Posterior vena cava (tissue), 2 donors: Measurements from ENCODE around the gene CELA3A. TPM values are rescaled to one million over a fixed set of nuclear protein-coding genes. Genes with fewer than 3 reads are reported as not detected.
"Not testable (repeated sequence)": the region's sequence is repeated elsewhere in the genome, so short reads cannot be mapped to it uniquely, and the experiment has no call there.

Experiments used
- DNase-seq: peaks from one replicate; pipeline ENCODE4 v3.0.0-alpha.2; 2020; ENCODE audit warnings: low spot score
- intact Hi-C, 2 donors: fragments of 100-400 bp; cut with DNase I; formaldehyde crosslinking; loops; one replicate each; pipeline versions ENCODE4 v1.14.1 to v1.14.2; 2022 to 2023
- long read RNA-seq, 2 donors: library from polyadenylated mRNA; unstranded; transcript quantifications; one replicate each; pipeline ENCODE4 v2.0.0, GENCODE V29; 2020 to 2021
- total RNA-seq, 2 donors: library from RNA; stranded (reverse); fragmentation: NEBNext Ultra II Directional; extraction: Animal tissue kit (Norgen Biotek cat#: 25700); gene quantifications; one replicate each; pipeline ENCODE4 v1.2.1, GENCODE V29; 2021
- donor health status: DM: yes; HTN: yes; CAD: no.
- donor health status: DM: yes; HTN: yes; CAD: no.

CELA3A gene, protein sequence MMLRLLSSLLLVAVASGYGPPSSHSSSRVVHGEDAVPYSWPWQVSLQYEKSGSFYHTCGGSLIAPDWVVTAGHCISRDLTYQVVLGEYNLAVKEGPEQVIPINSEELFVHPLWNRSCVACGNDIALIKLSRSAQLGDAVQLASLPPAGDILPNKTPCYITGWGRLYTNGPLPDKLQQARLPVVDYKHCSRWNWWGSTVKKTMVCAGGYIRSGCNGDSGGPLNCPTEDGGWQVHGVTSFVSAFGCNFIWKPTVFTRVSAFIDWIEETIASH
- 1 to 10 TPM in 1 of 2 donors, not detected in 1; 7.6 TPM for total RNA-seq
- long read RNA-seq, donor 1: 0 reads
- long read RNA-seq, donor 2, partial matches to known transcripts: 0 of 2 reads
- long read RNA-seq, donor 2, other reads (novel, unspliced or antisense): 0 of 2 reads

- DNase-seq: no peak
Observed at GRCh38 chr1:22001409-22001808, at the start of gene CELA3A. Gene CELA3A, plus strand, starts transcription at chr1:22001657. Its CDS starts 18 bp downstream, at chr1:22001675.

GRCh38 chr1:21952786-21953520 is 48.5 kb upstream of the CELA3A start:
- intact Hi-C loops: no loop called here
- DNase-seq: no peak

More at GRCh38 chr1:22001409-22001808, at the start of gene CELA3A:
- intact Hi-C loops: no loop called here

DNA sequence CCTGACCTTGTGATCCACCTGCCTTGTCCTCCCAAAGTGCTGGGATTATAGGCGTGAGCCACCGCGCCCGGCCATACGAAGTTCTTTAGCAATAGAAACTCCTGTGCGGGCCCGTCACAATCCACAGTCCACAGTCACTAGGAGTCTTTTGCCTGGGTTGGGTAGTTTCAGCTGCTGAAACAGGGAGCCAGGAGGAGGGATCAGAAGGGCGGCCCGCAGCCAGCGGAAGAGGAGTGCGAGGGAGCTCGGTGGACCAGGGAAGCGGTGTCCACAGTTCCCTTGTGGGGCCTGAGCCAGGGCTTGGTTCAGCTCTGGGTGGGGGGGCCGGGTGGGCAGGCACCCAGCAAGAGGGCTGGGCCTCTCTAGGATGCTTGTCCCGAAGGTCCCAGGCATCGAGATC is 46.4 kb upstream of the CELA3A start:
- intact Hi-C loops: no loop called here
- peak; percentile 91 for DNase-seq

- intact Hi-C loops: no loop called here
- no peak for DNase-seq
Observed at GRCh38 chr1:21955501-21956281, 45.8 kb upstream of the CELA3A start.

- intact Hi-C loops: no loop called here
- no peak for DNase-seq
Observed at GRCh38 chr1:21956720-21957552, 44.5 kb upstream of the CELA3A start.

GRCh38 chr1:21961337-21961736 is 40.1 kb upstream of the CELA3A start:
- no peak for DNase-seq
- intact Hi-C loops: loop anchor here (5.0 kb wide), 2 partner anchors 64 to 99 kb away; no protein-coding TSS in a partner anchor

DNA sequence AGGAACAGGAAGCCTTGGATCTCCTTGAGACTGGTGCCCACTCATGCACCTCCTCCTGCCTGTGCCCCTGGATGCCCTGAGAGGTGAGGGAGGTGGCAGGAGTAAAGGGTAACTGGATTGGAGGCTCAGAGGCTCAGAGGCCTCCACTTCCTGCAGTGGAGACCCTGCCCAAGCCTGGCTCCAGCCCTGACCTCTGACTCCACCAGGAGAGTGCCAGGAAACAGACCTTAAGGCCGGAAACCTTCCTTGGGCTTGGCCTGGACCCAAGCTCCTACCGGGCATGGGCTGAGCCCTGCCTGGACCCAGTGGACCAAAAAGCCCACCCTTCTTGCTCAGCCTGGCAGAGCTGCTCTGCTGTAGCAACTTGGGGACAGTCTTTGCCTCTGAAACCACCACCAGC is 39.7 kb upstream of the CELA3A start:
- intact Hi-C loops: loop anchor here (5.0 kb wide), 2 partner anchors 64 to 99 kb away; no protein-coding TSS in a partner anchor
- DNase-seq: no peak

DNA sequence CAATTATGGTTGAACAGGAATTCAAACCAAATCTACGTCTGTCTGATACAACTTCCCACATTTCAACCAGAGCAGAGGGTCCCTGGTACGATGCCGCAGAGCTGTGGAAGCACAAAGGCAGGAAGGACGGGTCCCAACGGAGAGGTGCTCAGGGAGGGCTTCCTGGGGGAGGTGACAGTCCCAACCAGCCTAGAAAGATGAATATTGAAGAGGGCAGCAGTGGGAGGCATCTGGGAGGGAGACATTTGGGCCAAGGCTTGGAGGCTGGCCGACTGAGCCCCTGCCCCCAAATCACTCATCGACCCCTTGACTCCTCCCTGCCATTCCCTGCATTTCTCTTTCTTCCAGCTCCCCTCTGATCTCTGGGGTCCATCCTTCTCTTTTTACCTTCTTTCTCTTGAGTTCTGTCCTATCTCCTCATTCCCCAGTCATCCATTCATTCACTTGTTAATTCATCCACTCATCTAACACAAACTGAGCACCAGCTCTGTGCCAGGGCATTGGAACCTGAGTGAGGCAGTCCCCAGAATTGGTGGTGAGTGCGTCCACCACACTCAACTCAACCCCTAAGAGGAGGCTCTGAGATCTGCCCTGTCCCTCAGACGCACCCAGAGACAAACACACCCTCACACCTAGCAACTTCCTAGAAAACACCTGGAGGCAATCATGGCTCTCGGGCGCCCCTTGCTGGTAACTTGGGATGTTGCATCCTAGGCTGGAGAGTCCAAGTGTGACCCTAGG is 37.8 kb upstream of the CELA3A start:
- DNase-seq: peak; percentile 92
- intact Hi-C loops: loop anchor here (5.0 kb wide), 2 partner anchors 66 to 101 kb away; no protein-coding TSS in a partner anchor

- intact Hi-C loops: no loop called here
- no peak for DNase-seq
Observed at GRCh38 chr1:21966247-21967000, 35.0 kb upstream of the CELA3A start.

- DNase-seq, intact Hi-C loops: not testable (repeated sequence)
Observed at GRCh38 chr1:21967216-21967615, 34.2 kb upstream of the CELA3A start.

- intact Hi-C loops, DNase-seq: not testable (repeated sequence)
Observed at GRCh38 chr1:21969066-21969465, 32.4 kb upstream of the CELA3A start.

- intact Hi-C loops, DNase-seq: not testable (repeated sequence)
Observed at GRCh38 chr1:21970523-21970922, 30.9 kb upstream of the CELA3A start.

- DNase-seq, intact Hi-C loops: not testable (repeated sequence)
Observed at GRCh38 chr1:21972973-21973441, 28.4 kb upstream of the CELA3A start.

DNA sequence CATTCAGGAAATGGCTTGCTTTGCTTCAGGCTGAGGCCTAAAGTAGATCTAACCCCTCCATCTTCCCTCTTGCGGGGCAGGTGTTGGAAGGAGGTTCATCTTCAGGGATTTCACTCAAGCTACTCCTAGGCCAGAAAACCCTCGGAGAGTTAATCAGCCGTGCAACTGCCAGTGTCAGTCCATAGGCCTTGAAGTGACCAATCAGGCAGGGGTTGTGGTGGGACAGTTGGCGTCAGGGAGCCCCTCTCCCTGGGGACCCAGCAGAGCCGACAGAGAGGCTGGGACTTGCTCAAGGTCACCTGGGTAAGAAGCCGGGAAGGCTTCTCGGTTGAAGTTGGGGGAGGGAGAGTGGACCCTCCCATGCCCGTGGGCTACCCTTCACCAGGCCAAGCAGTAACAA is 27.5 kb upstream of the CELA3A start:
- intact Hi-C loops, DNase-seq: not testable (repeated sequence)

GRCh38 chr1:21974699-21975098 is 26.8 kb upstream of the CELA3A start:
- intact Hi-C loops, DNase-seq: not testable (repeated sequence)

- intact Hi-C loops, DNase-seq: not testable (repeated sequence)
Observed at GRCh38 chr1:21975296-21975695, 26.2 kb upstream of the CELA3A start.

GRCh38 chr1:21976703-21977239 is 24.7 kb upstream of the CELA3A start, which contains the start of gene CELA3B:
Gene CELA3B, plus strand, starts transcription at chr1:21977022. Its CDS starts 18 bp downstream, at chr1:21977040.
- intact Hi-C loops, DNase-seq: not testable (repeated sequence)
